Peyer's patch (tissue), 4 donors: ENCODE data around the gene SIGLEC1.

Source experiments
- CTCF ChIP-seq, 6 experiments: fragments of 450-650 bp in 4 of 6; fragments of 200-600 bp in 2 of 6; sonication (generic) in 1 of 6; IDR thresholded peaks; one replicate each; pipeline ENCODE4 v1.5.1; 2017 to 2019; ENCODE audit warnings: antibody characterized with exemption in 6 of 6, mild to moderate bottlenecking in 3 of 6, moderate library complexity in 1 of 6
- POLR2A ChIP-seq, 2 donors: fragments of 450-650 bp; IDR thresholded peaks; one replicate each; pipeline ENCODE4 v1.5.1; 2017; ENCODE audit warnings: antibody characterized with exemption in 2 of 2, mild to moderate bottlenecking in 2 of 2, moderate library complexity in 2 of 2

- TF ChIP-seq CTCF (IDR thresholded peaks at IDR 0.05) (no peak), POLR2A (IDR thresholded peaks at IDR 0.05) (no peak)
These were observed 48.4 kb upstream of the SIGLEC1 start for GRCh38 chr20:3760655-3761348.
